Fibroblast of skin of back (primary cell): ENCODE measurements around the gene INTS3.
"Not testable (repeated sequence)": the region's sequence is repeated elsewhere in the genome, so short reads cannot be mapped to it uniquely, and the experiment has no call there.

Experiments
- DNase-seq: peaks from one replicate; pipeline ENCODE4 v3.0.0-alpha.2; 2013

Gene INTS3

GRCh38 chr1:153778824-153779519 lies 51.1 kb downstream of the INTS3 start:
- DNase-seq: no peak

DNA sequence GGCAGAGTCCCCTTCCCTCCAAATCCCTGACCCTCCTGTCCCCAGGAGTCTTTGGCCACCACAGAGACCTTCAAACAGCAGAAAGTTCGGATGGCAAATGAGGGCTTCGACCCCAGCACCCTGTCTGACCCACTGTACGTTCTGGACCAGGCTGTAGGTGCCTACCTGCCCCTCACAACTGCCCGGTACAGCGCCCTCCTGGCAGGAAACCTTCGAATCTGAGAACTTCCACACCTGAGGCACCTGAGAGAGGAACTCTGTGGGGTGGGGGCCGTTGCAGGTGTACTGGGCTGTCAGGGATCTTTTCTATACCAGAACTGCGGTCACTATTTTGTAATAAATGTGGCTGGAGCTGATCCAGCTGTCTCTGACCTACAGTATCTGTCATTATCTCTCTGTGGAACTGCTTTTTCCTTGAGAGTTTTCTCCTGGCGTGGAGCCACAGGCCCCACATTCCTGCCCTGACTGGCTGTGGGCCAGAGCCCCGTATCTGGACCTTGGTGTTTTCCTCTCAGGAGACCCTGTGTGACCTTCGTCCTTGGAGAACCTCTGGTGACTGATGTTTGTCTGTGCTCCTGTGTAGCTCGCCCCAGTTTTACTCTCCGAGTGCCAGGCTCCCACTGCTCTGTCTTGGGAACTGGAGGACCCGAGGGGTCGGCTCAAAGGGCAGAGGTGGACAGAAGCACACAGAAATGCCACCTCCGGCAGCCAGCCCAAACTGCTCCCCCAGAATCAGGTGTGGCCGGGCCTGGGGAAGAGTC lies 52.1 kb downstream of the INTS3 start:
- no peak for DNase-seq

DNA sequence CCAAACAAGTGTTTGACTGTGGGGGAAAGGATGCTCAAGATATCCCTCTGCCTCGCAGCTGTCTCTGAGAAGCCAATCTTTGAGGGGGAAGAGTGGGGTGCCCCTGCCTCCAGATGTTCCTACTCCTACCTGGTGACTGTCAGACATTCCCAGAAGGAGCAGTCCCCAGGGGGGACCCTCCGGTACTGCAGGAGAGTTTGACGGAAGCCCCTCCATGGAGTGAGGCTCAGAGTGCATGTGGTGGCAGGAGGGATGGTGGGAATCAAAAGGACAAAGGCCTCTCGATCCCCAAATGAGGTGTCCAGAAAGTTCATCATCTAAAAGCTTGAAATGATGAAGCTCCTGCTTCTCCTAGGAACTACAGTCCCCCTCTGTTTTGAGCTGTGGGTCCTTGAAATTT lies 52.7 kb downstream of the INTS3 start:
- DNase-seq: no peak

DNA sequence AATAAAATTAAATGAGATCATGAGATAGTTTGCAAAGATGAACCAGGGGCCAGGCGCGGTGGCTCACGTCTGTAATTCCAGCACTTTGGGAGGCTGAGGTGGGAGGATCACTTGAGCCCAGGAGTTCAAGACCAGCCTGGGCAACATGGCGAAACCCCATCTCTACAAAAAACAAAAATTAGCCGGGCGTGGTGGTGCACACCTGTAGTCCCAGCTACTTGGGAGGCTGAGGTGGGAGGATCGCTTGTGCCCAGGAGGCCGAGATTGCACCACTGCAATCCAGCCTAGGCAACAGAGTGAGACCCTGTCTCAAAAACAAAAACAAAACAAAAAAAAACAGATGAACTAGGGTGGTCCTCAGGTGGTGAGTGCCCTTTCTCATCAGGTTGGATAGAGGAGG lies 54.8 kb downstream of the INTS3 start:
- DNase-seq: not testable (repeated sequence)

DNA sequence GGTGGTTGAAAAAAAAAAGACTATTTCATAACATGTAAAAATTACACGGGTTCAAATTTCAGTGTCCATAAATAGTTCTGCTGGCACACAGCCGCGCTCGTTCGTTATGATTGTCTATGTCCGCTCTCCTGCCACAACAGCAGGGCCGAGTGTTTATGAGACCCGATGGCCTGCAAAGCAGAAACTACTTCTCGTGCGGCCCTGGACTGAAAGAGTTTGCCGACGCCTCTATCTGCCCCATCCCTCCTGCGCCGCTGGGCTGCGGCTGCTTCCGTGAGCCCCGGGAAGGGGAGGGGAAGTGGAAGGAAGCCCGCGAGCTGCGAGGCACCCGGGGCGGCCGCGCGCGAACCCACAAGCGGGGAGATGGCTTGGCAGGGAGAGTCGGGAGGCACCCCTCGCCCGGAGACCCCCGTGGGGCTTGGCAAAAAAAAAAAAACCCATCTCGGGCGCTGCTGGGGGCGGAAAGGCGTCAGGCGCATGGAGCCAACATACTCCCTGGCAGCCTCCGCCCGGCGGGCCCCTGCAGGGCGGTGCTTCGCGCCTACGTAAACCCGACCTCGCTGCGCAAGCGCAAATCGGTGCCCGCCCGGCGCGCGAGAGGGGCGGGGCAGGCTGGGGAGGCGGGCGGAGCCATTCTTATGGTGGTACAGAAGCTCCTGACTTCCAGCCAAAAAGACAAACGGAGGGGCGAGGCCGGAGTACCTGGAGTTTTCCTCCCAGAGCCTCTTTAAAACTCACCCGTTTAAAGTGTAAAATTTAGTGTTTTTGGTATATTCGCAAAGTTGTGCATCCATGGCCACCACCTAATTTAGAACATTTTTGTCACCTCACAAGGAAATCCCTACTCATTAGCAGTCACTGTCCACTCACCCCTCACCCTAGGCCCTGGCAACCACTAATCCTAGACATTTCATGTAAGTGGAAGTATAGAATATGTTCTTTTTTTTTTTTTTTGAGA lies 55.7 kb downstream of the INTS3 start:
- peak; percentile 87 for DNase-seq

GRCh38 chr1:153786038-153786790 lies 58.4 kb downstream of the INTS3 start:
- no peak for DNase-seq

DNA sequence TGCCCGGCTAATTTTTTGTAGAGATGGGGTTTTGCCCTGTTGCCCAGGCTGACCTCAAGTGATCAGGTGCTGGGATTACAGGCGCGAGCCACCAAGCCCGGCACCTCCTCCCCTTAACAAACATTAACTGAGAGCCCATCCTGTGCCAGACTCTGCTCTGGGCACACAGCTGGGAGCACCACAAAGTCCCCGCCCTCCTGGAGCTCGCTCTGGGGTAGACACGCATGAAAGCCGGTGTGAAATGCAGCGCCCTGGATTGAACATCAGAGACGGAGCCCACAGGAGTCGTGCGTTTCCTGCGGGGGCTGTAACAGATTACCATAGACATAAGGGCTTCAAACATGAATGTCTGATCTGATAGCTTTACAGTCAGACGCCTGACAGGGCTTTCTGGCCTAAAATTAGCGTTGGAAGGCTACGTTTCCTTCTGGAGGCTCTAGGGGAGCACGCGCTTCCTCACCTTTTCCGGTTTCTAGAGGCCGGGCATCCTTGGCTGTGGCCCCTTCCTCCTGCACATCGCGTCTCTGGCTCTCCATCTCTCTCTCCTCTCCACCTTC lies 61.7 kb downstream of the INTS3 start:
- no peak for DNase-seq

- peak; percentile 68 for DNase-seq
Observed at GRCh38 chr1:153790313-153790965, 62.6 kb downstream of the INTS3 start.

GRCh38 chr1:153790966-153791647 lies 63.3 kb downstream of the INTS3 start:
- peak; percentile 91 for DNase-seq

DNA sequence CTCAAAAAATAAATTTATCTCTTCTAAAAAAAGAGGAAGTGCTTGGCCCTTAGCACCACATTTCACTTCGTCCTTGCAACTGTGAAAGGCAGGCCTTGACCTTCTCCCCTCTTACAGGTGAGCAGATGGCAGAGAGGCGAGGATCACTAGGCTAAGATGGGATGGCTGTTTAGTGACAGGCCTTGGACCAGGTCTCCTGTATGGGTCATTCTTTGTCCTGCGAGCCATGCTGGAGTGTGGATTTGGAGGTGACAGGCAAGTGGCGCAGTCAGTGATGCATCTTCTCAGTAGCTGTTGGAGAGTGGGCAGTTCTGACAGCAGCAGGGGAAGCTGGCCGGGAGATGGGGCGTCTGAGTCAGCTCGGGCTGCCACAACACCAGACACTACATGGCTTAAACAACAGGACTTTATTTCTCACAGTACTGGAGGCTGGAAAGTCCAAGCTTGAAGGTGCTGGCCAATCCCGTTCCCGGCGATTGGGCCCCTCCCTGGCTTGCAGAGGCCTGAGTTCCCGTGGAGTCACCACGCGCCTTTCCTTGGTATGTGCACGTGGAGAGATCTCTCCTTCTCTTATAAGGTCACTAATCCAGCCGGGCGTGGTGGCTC lies 63.9 kb downstream of the INTS3 start:
- peak; percentile 41 for DNase-seq

DNA sequence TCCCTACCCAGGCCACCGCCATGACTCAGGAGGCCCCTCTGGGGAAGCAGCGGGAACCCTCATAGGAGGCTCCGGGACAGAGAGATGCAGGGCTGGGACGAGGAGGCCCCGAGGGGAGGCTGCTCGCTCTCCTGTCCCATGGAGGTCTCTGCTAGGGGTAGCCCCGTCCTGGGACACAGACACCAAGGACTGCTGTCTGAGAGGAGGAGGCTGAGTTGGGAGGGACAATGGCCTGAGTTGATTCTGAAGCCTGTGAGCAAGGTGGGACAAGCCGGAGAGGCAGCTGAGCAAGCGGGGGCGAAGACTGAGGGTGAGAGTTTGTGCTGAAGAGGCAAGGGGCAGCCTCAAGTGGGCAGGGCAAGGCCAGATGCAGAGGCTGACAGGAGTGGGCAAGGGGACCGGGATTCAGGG lies 64.8 kb downstream of the INTS3 start:
- DNase-seq: no peak

DNA sequence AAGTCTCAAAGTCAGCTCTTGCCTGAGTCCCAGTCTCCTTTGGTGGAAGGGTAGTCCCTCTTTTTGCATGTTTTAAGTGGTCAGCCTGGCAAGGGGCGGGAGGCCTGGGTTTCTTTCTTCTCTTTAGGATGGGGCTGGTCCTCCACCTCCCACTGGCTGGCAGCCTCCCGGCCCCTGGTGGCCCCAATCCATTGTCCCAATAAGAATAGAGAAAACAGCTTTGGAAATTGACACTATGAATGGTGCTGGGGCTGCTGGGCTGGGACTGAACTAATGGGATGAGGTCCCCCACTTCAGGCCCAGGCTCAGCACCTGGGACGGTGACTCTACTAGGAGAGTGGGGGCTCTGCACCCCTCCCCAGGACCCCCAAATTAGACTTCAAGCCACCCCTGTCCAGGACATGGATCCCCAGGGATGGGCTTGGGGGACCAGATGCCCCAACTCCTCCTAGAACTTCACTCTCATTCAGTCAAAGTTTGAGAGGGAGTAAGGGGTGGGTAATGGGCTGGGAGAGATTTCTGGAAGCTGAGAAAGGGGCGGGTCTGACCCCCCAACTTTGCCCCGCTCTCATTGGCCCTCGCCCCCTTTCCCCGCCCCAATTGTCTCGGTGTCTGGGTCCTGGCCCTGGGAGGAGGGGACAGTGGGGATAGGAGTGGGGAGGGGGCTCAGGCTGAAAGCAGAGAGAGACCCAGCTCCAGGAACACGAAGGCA lies 65.6 kb downstream of the INTS3 start:
- DNase-seq: no peak

- no peak for DNase-seq
Observed at GRCh38 chr1:153793973-153794615, 66.2 kb downstream of the INTS3 start.

- no peak for DNase-seq
Observed at GRCh38 chr1:153794624-153795329, 66.9 kb downstream of the INTS3 start.

- no peak for DNase-seq
Observed at GRCh38 chr1:153795330-153795837, 67.5 kb downstream of the INTS3 start.

- no peak for DNase-seq
Observed at GRCh38 chr1:153795934-153796785, 68.3 kb downstream of the INTS3 start.
